ENCODE data around the gene SUMF2.
"Not testable (repeated sequence)": the region's sequence is repeated elsewhere in the genome, so short reads cannot be mapped to it uniquely, and the experiment has no call there.

Gene SUMF2

GRCh38 chr7:56063500-56063881 is 595 bp upstream of the SUMF2 start:
- DNase-seq (ENCODE audit: low read depth), result no peak

DNA sequence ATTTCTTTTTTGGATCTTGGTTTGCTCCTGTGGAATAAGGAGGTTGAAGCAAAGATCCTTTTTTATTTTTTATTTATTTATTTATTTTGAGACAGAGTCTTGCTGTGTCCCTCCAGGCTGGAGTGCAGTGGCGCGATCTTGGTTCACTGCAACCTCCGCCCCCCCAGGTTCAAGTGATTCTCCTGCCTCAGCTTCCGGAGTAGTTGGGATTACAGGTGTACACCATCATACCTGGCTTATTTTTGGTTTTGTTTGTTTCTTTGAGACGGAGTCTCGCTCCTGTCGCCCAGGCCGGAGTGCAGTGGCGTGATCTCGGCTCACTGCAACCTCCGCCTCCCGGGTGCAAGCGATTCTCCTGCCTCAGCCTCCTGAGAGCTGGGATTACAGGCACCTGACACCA is 2.3 kb downstream of the SUMF2 start:
- not testable (repeated sequence) for DNase-seq (ENCODE audit: low read depth)

DNA sequence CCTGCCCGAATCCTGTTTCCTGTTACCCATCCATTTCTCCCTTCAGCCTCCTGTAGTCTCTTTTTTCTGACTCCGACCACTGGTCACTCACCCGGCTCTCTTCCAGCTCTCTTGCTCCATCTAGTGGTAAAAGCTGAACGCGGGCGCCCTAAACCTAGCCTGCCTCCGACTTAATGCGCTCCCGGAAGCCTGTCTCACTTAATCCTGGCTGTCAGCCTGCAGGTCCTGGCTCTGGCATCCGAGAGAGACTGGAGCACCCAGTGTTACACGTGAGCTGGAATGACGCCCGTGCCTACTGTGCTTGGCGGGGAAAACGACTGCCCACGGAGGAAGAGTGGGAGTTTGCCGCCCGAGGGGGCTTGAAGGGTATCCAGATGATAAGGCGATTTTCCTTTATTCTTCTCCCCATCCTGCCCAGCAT is 10.3 kb downstream of the SUMF2 start:
- DNase-seq (ENCODE audit: low read depth), result peak; percentile 41

GRCh38 chr7:56077681-56078080 is 13.6 kb downstream of the SUMF2 start:
- DNase-seq (ENCODE audit: low read depth), result no peak

DNA sequence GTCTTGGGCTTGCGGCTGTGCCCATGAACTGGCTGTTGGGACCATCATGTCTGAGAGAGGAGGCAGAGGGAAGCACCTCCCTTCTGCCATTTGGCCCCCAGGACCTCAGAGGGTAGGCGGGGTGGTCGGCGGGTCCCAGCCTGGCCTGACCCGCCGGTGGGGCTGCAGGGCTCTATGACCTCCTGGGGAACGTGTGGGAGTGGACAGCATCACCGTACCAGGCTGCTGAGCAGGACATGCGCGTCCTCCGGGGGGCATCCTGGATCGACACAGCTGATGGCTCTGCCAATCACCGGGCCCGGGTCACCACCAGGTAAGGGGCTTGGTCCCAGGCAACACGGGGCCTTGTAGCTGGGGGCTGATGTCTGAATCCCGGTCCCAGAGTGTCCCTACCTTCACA is 14.1 kb downstream of the SUMF2 start:
- DNase-seq (ENCODE audit: low read depth), result no peak

DNA sequence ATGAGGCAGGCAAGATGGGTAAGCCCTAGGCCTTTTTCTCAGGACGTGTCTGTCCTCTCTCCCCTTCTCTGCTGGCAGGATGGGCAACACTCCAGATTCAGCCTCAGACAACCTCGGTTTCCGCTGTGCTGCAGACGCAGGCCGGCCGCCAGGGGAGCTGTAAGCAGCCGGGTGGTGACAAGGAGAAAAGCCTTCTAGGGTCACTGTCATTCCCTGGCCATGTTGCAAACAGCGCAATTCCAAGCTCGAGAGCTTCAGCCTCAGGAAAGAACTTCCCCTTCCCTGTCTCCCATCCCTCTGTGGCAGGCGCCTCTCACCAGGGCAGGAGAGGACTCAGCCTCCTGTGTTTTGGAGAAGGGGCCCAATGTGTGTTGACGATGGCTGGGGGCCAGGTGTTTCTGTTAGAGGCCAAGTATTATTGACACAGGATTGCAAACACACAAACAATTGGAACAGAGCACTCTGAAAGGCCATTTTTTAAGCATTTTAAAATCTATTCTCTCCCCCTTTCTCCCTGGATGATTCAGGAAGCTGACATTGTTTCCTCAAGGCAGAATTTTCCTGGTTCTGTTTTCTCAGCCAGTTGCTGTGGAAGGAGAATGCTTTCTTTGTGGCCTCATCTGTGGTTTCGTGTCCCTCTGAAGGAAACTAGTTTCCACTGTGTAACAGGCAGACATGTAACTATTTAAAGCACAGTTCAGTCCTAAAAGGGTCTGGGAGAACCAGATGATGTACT is 15.5 kb downstream of the SUMF2 start:
- DNase-seq (ENCODE audit: low read depth), result no peak

- DNase-seq (ENCODE audit: low read depth), result not testable (repeated sequence)
Observed at GRCh38 chr7:56080726-56081435, 16.8 kb downstream of the SUMF2 start.

DNA sequence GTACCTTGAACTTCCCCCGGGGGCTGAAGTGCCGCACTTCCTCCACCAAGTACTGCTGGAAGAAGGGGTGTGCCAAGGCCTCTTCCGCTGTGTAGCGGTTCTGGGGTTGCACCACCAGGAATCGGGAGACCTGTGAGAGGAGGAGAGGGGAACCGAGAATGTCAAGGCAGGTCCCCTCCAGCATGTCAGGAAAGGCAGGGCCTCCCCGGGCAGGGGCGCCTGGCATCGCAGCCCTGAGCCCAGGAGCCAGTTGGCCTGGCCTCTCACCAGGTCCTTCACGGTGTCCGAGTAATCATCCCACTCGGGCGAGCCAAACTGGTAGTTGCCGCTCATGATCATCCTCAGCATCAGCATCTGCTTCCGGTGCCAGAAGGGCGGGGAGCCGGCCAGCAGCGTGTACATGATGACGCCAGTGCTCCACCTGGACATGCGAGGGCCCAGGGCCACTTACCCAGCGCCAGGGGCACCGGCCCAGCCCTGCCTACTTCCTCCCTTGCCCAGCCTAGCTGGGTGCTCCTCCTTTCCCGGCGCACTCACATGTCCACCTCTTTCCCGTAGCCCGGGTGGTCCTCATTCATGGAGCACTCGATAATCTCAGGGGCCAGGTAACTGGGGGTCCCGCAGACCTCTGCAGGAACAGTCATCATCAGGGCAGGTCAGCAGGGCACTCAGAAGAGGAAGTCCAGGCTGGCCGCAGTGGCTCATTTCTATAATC is 17.7 kb downstream of the SUMF2 start:
- DNase-seq (ENCODE audit: low read depth), result no peak

- no peak for DNase-seq (ENCODE audit: low read depth)
Observed at GRCh38 chr7:56083150-56083785, 19.2 kb downstream of the SUMF2 start.

GRCh38 chr7:56086761-56087160 is 22.7 kb downstream of the SUMF2 start:
- DNase-seq (ENCODE audit: low read depth), result no peak

- no peak for DNase-seq (ENCODE audit: low read depth)
Observed at GRCh38 chr7:56087445-56087844, 23.4 kb downstream of the SUMF2 start.

GRCh38 chr7:56091591-56091990 is 27.5 kb downstream of the SUMF2 start:
- DNase-seq (ENCODE audit: low read depth), result no peak

DNA sequence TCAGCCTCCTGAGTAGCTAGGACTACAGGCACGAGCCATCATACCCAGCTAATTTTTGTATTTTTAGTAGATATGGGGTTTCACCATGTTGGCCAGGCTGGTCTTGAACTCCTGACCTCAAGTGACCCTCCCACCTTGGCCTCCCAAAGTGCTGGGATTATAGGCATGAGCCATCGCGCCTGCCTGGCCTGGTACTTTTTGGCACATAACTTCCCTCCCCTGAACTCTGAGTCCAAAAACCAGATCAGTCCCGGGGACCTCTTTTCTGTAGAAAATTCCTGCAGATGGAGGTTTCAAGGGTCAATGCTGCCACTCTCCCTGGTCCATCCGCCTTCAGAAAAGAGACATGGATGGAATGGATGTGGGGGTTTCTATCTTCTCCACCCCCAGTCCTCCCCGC is 28.3 kb downstream of the SUMF2 start:
- DNase-seq (ENCODE audit: low read depth), result not testable (repeated sequence)

DNA sequence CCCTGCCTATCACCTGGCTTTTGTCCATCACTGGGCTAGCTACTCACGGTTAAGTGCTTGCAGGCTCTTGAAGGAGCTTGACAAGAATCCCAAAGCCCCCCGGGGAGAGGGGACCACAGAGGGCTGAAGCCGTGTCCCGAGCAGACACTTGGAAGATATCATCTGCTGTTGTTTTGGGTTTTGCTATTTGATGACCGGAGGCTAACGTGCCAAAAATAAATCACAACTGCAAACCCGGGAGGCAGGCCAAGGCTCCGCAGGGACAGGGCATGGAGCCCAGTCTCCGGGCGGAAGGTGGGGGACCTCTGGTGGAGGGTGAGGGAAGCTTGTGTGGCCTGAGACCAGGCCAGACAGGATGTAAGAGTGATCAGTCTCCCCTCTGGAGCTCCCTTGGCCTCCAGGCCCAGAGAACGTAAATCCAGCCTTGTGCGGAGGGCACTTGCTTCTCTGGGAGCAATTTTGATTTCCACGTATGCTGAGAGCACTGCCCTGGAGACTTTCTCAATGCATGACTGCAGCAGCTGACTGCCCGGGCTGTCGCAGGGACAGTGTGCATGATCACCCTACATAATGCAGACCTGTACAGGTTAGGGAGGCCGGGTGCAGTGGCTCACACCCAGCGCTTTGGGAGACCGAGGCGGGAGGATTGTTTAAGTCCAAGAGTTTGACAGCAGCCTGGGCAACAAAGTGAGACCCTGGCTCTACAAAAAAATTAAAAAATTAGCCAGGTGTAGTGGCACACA is 28.9 kb downstream of the SUMF2 start, which contains the start of gene PHKG1:
Gene PHKG1 (minus strand): TSS at position 164 of the 743 bp plus-strand sequence. CDS start 4,011 bp downstream, outside the sequence.
- DNase-seq (ENCODE audit: low read depth), result no peak

GRCh38 chr7:56097700-56098099 is 33.6 kb downstream of the SUMF2 start:
- DNase-seq (ENCODE audit: low read depth), result no peak

GRCh38 chr7:56098187-56099008 is 34.3 kb downstream of the SUMF2 start:
- DNase-seq (ENCODE audit: low read depth), result not testable (repeated sequence)

DNA sequence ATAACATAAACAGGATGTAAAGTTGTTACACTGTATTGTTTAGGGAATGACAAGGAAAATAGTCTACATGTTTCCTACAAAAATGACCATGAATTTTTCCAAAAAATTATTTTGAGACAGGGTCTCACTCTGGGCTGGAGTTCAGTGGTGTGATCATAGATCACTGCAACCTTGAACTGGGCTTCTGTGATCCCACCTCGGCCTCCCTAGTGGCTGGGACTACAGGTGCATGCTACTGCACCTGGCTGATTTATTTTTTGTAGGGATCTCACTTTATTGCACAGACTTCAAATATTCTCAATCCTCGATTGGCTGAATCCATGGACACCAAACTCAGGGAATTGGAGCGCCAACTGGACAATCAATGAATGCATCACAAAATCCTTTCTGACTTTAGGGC is 35.6 kb downstream of the SUMF2 start:
- DNase-seq (ENCODE audit: low read depth), result no peak

DNA sequence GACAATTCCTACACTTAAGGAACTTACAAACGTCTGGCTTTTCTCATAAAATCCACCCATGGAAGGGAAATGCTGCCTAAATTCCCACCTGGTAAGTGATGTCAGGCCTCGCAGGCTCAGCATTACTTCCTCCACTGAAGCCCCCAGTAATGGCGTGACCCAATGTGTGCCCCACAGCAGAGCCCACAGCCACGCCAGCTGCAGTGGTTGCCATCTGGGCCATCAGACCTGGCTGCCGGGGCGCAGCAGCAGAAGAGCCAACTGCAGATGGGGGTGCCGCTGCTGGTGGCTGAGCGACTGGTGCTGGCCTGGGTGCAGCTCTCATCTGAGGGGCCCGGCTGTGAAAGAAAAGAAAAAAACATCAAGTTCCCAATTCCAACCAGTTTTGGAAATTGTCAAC is 40.1 kb downstream of the SUMF2 start:
- DNase-seq (ENCODE audit: low read depth), result not testable (repeated sequence)

- DNase-seq (ENCODE audit: low read depth), result no peak
Observed at GRCh38 chr7:56105508-56105907, 41.4 kb downstream of the SUMF2 start.

Measured in stimulated activated CD8-positive, alpha-beta memory T cell treated with anti-CD3 and anti-CD28 coated beads, Interleukin-7, amount 100 ng/mL, for 24 hours (primary cell).